H1 (cell line): ENCODE measurements around the gene FOXD3. TPM values are rescaled to one million over a fixed set of nuclear protein-coding genes. Genes with fewer than 3 reads are reported as not detected.

ENCODE experiments used
- EGR1 ChIP-seq: IDR thresholded peaks from 2 replicates; pipeline ENCODE4 v1.6.1; 2011; ENCODE audit warnings: low read depth, low read length, borderline replicate concordance
- KDM4A ChIP-seq: IDR thresholded peaks from one replicate; pipeline ENCODE4 v1.7.1; 2012; ENCODE audit warnings: low read depth, mild to moderate bottlenecking, moderate library complexity, low read length, inconsistent platforms; ENCODE audit not compliant: severe bottlenecking
- KDM5A ChIP-seq: fragments of 200-600 bp; IDR thresholded peaks from 2 replicates; pipeline ENCODE4 v1.7.1; 2012; ENCODE audit warnings: mild to moderate bottlenecking, low read length, inconsistent platforms, mixed read lengths
- POLR2AphosphoS5 ChIP-seq: IDR thresholded peaks from 2 replicates; pipeline ENCODE4 v1.6.1; 2011; ENCODE audit warnings: low read depth, low read length
- SAP30 ChIP-seq: fragments of 300-600 bp; sonication (generic); IDR thresholded peaks from 2 replicates; pipeline ENCODE4 v1.7.1; 2012; ENCODE audit warnings: low read length, moderate library complexity, mild to moderate bottlenecking, inconsistent platforms; ENCODE audit not compliant: insufficient read depth, insufficient replicate concordance
- SP4 ChIP-seq: IDR thresholded peaks from 2 replicates; pipeline ENCODE4 v1.6.1; 2012; ENCODE audit warnings: low read length, inconsistent platforms
- SUZ12 ChIP-seq: fragments of 200-600 bp; sonication (generic); IDR thresholded peaks from 2 replicates; pipeline ENCODE4 v1.6.1; 2012; ENCODE audit warnings: mild to moderate bottlenecking, inconsistent platforms, low read length, moderate library complexity, mixed read lengths
- TAF7 ChIP-seq: optimal IDR thresholded peaks from 2 replicates; pipeline ENCODE3; 2011; ENCODE audit warnings: low read depth, mild to moderate bottlenecking, inconsistent platforms, low read length, moderate library complexity, borderline replicate concordance
- polyA plus RNA-seq, 7 experiments: library from polyadenylated mRNA; depleted of rRNA in 3 of 7; stranded (reverse) in 5 of 7; unstranded in 2 of 7; fragments of >200 nt in 5 of 7; fragments of 200-250 nt in 2 of 7; gene quantifications; 1 replicate in 5 of 7; 2 replicates in 1 of 7; 4 replicates in 1 of 7; pipeline versions ENCODE4 v1.2.1 to v1.2.3, GENCODE V29; 2011 to 2013; ENCODE audit warnings: missing spikeins in 2 of 7, mixed read lengths in 2 of 7
- total RNA-seq: library from RNA; stranded (reverse); fragmentation: NEBNext Ultra II Directional; extraction: Animal tissue kit (Norgen Biotek cat#: 25700); gene quantifications from 2 replicates; pipeline ENCODE4 v1.2.1, GENCODE V29; 2021
- TF ChIP-seq, protein P1 (sequence below): IDR thresholded peaks from 2 replicates; pipeline ENCODE4 v1.6.1; 2011; ENCODE audit warnings: low read length, improper control_type of control experiment

The FOXD3 gene
- total and polyA plus RNA-seq, 2 of the 8 experiments (the other 6 are each of a cell fraction or from before 2014, with no cell fraction given), result 8.7 to 33.7 TPM

- TF ChIP-seq, protein P1, sequence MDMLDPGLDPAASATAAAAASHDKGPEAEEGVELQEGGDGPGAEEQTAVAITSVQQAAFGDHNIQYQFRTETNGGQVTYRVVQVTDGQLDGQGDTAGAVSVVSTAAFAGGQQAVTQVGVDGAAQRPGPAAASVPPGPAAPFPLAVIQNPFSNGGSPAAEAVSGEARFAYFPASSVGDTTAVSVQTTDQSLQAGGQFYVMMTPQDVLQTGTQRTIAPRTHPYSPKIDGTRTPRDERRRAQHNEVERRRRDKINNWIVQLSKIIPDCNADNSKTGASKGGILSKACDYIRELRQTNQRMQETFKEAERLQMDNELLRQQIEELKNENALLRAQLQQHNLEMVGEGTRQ, result no peak
- TF ChIP-seq KDM4A (peak; percentile 46), SUZ12 (peak; percentile 60; the same call in 1 of the 2 replicates), SP4 (0 out of 2 replicates have a peak, but pooled peaks have one; percentile 49), SAP30 (peak; percentile 46), EGR1 (no peak), POLR2AphosphoS5 (no peak), TAF7 (no peak), KDM5A (no peak)
Measured at GRCh38 chr1:63330331-63330916, 8.1 kb downstream of the FOXD3 start (continued).
